ENCODE measurements around the gene CH25H.
"Not testable (repeated sequence)": the region's sequence is repeated elsewhere in the genome, so short reads cannot be mapped to it uniquely, and the experiment has no call there.

The CH25H gene

GRCh38 chr10:89184638-89185037 is 22.5 kb downstream of the CH25H start:
- Histone ChIP-seq H3K9me3 (ENCODE audit: low read length) (no peaks in the 10 kb centered on the region), H3K27ac (ENCODE audit: low read depth, low read length) (no peak overlapping the region), H3K36me3 (ENCODE audit: insufficient read depth, low read length) (no peaks in the 10 kb centered on the region), H3K9ac (ENCODE audit: low read length) (no peak overlapping the region), H3K27me3 (ENCODE audit: control insufficient read depth in 1 of 2, insufficient read depth in 2 of 2, low read length in 2 of 2) (no peaks in the 10 kb centered on the region), H3K4me1 (ENCODE audit: insufficient read depth, low read length) (peaks cover 6% of the 10 kb centered on the region), H3K4me3 (ENCODE audit: low read depth in 1 of 2, low read length in 2 of 2) (no peak overlapping the region)

- Histone ChIP-seq H3K4me1 (ENCODE audit: insufficient read depth, low read length) (peaks cover 6% of the 10 kb centered on the region), H3K27me3 (ENCODE audit: control insufficient read depth in 1 of 2, insufficient read depth in 2 of 2, low read length in 2 of 2) (no peaks in the 10 kb centered on the region)
Observed at GRCh38 chr10:89183571-89183970, 23.5 kb downstream of the CH25H start.

DNA sequence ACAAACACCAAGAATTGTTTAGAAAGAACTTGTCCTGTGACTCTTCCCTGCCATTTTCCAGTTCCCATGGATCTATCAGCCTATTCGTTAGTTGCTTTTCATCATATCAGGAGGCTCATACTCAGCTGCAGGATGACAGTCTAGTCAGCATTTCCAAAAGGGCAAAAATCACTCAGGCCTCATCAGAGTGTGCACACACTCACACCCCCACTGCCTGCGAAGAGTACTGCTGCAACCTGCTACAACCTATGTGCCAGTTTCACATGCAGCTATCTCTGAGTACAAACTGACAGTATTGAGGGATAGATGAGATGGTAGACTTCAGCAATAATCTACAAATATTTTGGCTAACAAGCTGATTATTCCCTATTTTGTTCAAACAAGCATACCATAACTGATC is 24.2 kb downstream of the CH25H start:
- peaks cover 6% of the 10 kb centered on the region for H3K4me1 ChIP-seq (ENCODE audit: insufficient read depth, low read length)

More at GRCh38 chr10:89183571-89183970, 23.5 kb downstream of the CH25H start:
- no peak overlapping the region for H3K9ac ChIP-seq (ENCODE audit: low read length)
- no peak overlapping the region for H3K4me3 ChIP-seq (ENCODE audit: low read depth in 1 of 2, low read length in 2 of 2)
- no peaks in the 10 kb centered on the region for H3K9me3 ChIP-seq (ENCODE audit: low read length)
- H3K27ac ChIP-seq (ENCODE audit: low read depth, low read length), result no peak overlapping the region
- no peaks in the 10 kb centered on the region for H3K36me3 ChIP-seq (ENCODE audit: insufficient read depth, low read length)

DNA sequence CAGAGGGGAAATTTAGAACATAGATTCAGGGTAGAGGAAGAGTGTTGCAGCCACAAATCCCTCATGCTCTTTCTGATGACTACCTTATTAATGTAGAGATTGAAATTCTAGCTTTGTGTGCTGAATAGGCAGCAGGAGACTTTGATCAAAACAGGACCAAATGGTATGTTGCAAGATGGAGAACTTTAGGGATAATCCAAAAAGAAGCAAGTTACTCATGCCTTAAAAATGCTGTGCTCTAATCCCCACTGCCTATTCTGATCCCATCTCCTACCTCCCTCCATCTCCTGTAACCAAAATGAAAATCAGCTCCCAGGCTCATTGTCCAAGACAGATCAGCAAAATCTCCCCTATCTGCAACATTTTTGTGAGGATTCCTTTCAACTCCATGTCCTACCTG is 31.3 kb downstream of the CH25H start:
- Histone ChIP-seq H3K36me3 (ENCODE audit: insufficient read depth, low read length) (no peaks in the 10 kb centered on the region), H3K9ac (ENCODE audit: low read length) (no peak overlapping the region), H3K27ac (ENCODE audit: low read depth, low read length) (no peak overlapping the region), H3K4me3 (ENCODE audit: low read depth in 1 of 2, low read length in 2 of 2) (no peak overlapping the region), H3K9me3 (ENCODE audit: low read length) (no peaks in the 10 kb centered on the region), H3K27me3 (ENCODE audit: control insufficient read depth in 1 of 2, insufficient read depth in 2 of 2, low read length in 2 of 2) (no peaks in the 10 kb centered on the region), H3K4me1 (ENCODE audit: insufficient read depth, low read length) (no peaks in the 10 kb centered on the region)

More for the DNA sequence above, 24.2 kb downstream of the CH25H start:
- Histone ChIP-seq H3K9me3 (ENCODE audit: low read length) (no peaks in the 10 kb centered on the region), H3K36me3 (ENCODE audit: insufficient read depth, low read length) (no peaks in the 10 kb centered on the region), H3K27me3 (ENCODE audit: control insufficient read depth in 1 of 2, insufficient read depth in 2 of 2, low read length in 2 of 2) (no peaks in the 10 kb centered on the region), H3K4me3 (ENCODE audit: low read depth in 1 of 2, low read length in 2 of 2) (no peak overlapping the region), H3K9ac (ENCODE audit: low read length) (no peak overlapping the region), H3K27ac (ENCODE audit: low read depth, low read length) (no peak overlapping the region)

- Histone ChIP-seq H3K9ac (ENCODE audit: low read length) (no peak overlapping the region), H3K9me3 (ENCODE audit: low read length) (no peaks in the 10 kb centered on the region), H3K4me3 (ENCODE audit: low read depth in 1 of 2, low read length in 2 of 2) (no peak overlapping the region), H3K4me1 (ENCODE audit: insufficient read depth, low read length) (no peaks in the 10 kb centered on the region), H3K27ac (ENCODE audit: low read depth, low read length) (no peak overlapping the region), H3K27me3 (ENCODE audit: control insufficient read depth in 1 of 2, insufficient read depth in 2 of 2, low read length in 2 of 2) (no peaks in the 10 kb centered on the region), H3K36me3 (ENCODE audit: insufficient read depth, low read length) (no peaks in the 10 kb centered on the region)
Observed at GRCh38 chr10:89173075-89173474, 34.0 kb downstream of the CH25H start.

DNA sequence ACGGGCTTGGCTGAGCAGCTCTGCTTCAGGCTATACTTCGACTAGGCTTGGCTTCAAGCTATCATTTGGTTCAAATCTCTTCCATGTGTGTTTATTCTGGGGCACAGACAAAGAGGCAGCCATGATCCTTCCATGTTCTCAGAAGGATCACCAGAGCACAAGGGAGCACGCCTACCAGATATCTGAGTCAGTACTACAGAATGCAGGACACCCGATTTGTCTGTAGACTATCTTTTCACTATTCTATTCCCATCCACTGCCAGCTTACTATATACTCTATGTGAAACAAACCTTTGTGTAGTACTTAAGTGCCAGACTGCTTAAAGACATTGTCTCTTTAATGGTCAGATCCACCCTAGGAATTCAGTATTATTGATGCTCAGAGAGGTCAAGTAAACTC is 35.1 kb downstream of the CH25H start:
- Histone ChIP-seq H3K27me3 (ENCODE audit: control insufficient read depth in 1 of 2, insufficient read depth in 2 of 2, low read length in 2 of 2) (no peaks in the 10 kb centered on the region), H3K9ac (ENCODE audit: low read length) (no peak overlapping the region), H3K27ac (ENCODE audit: low read depth, low read length) (no peak overlapping the region), H3K4me3 (ENCODE audit: low read depth in 1 of 2, low read length in 2 of 2) (no peak overlapping the region), H3K9me3 (ENCODE audit: low read length) (no peaks in the 10 kb centered on the region), H3K4me1 (ENCODE audit: insufficient read depth, low read length) (no peaks in the 10 kb centered on the region), H3K36me3 (ENCODE audit: insufficient read depth, low read length) (no peaks in the 10 kb centered on the region)

- H3K4me3 ChIP-seq (ENCODE audit: low read depth in 1 of 2, low read length in 2 of 2), result no peak overlapping the region
- no peaks in the 10 kb centered on the region for H3K36me3 ChIP-seq (ENCODE audit: insufficient read depth, low read length)
- H3K9ac ChIP-seq (ENCODE audit: low read length), result no peak overlapping the region
- H3K27ac ChIP-seq (ENCODE audit: low read depth, low read length), result no peak overlapping the region
- no peaks in the 10 kb centered on the region for H3K27me3 ChIP-seq (ENCODE audit: control insufficient read depth in 1 of 2, insufficient read depth in 2 of 2, low read length in 2 of 2)
- no peaks in the 10 kb centered on the region for H3K9me3 ChIP-seq (ENCODE audit: low read length)
- no peaks in the 10 kb centered on the region for H3K4me1 ChIP-seq (ENCODE audit: insufficient read depth, low read length)
Observed at GRCh38 chr10:89171263-89171872, 35.7 kb downstream of the CH25H start.

DNA sequence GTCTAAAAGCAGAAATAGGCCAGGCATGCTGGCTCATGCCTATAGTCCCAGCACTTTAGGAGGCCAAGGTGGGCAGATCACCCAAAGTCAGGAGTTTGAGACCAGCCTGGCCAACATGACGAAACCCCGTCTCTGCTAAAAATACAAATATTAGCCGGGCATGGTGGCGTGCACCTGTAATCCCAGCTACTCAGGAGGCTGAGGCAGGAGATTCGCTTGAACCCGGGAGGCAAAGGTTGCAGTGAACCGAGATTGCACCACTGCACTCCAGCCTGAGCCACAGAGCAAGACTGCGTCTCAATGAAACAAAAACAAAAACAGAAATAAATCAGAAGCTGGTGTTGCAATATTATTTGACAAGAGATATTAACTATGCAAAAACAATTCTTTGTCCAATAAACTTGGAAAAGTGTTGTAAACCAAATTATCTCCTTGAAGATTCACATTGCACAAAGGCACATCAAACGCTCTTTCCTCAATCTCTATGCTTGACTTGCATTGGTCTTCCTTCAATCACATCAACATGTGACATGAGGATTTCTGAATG is 38.7 kb downstream of the CH25H start:
- H3K4me3 ChIP-seq (ENCODE audit: low read depth in 1 of 2, low read length in 2 of 2); H3K27ac ChIP-seq (ENCODE audit: low read depth, low read length); H3K9ac ChIP-seq (ENCODE audit: low read length): not testable (repeated sequence)

DNA sequence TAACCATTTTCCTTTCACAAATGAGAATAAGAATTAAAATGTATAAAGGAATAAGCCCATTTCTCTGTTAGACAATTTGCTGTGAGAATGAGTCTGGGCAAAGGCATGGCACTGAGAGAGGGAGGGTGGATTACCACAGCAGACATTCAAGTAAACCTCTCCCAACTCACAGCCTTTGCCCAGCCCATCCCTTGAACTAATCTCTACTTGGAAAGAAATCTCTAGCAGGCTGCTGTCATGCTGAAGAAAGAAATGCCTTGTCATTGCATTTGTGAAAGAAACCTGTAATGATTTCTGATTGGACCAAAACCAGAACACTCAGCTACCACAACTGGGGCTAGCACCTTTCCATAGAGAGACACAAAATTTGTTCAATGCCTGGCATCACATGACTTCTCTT is 39.2 kb downstream of the CH25H start:
- no peak overlapping the region for H3K4me3 ChIP-seq (ENCODE audit: low read depth in 1 of 2, low read length in 2 of 2)
- no peaks in the 10 kb centered on the region for H3K27me3 ChIP-seq (ENCODE audit: control insufficient read depth in 1 of 2, insufficient read depth in 2 of 2, low read length in 2 of 2)
- no peaks in the 10 kb centered on the region for H3K4me1 ChIP-seq (ENCODE audit: insufficient read depth, low read length)
- no peak overlapping the region for H3K27ac ChIP-seq (ENCODE audit: low read depth, low read length)
- no peaks in the 10 kb centered on the region for H3K9me3 ChIP-seq (ENCODE audit: low read length)
- no peaks in the 10 kb centered on the region for H3K36me3 ChIP-seq (ENCODE audit: insufficient read depth, low read length)
- no peak overlapping the region for H3K9ac ChIP-seq (ENCODE audit: low read length)

More for the DNA sequence above, 38.7 kb downstream of the CH25H start:
- H3K27me3 ChIP-seq (ENCODE audit: control insufficient read depth in 1 of 2, insufficient read depth in 2 of 2, low read length in 2 of 2); H3K36me3 ChIP-seq (ENCODE audit: insufficient read depth, low read length); H3K4me1 ChIP-seq (ENCODE audit: insufficient read depth, low read length); H3K9me3 ChIP-seq (ENCODE audit: low read length): not testable (repeated sequence)

DNA sequence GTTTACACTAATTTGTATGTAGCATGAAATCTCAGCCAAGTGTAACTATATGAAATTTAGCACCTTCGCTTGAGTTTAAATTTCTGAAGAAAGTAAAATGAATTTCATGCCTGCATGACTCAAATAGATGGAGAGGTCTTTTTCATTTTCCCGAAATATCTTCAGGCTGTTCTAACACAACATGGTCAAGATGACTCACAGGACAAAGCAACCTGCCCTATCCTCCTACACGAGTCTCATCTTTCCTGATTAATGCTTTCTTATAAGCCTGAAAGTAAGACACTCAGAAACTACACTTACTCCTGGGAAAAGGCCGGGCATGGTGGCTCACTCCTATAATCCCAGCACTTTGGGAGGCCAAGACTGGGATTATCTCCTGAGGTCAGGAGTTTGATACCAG is 41.2 kb downstream of the CH25H start:
- Histone ChIP-seq H3K27ac (ENCODE audit: low read depth, low read length) (no peak overlapping the region), H3K4me1 (ENCODE audit: insufficient read depth, low read length) (no peaks in the 10 kb centered on the region), H3K9me3 (ENCODE audit: low read length) (no peaks in the 10 kb centered on the region), H3K27me3 (ENCODE audit: control insufficient read depth in 1 of 2, insufficient read depth in 2 of 2, low read length in 2 of 2) (no peaks in the 10 kb centered on the region), H3K9ac (ENCODE audit: low read length) (no peak overlapping the region), H3K4me3 (ENCODE audit: low read depth in 1 of 2, low read length in 2 of 2) (no peak overlapping the region), H3K36me3 (ENCODE audit: insufficient read depth, low read length) (no peaks in the 10 kb centered on the region)

DNA sequence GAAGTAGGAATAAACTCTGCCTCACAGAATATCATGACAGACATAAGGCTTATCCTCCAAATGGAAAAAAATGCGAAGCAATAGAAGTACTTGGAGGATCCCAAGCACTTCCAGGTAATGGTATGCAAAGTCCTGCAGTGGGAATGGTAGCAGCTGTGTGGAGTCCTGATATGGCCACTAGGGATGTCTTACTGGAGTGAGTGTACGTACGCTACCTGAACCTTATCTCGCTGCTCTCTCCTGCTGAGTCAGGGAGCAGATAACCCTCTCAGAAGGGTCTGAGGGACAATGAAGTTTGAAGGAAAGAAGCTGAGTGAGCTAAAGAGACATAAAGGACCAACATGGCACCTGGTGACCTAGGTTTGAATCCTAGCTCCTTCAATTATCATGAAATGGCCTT is 42.2 kb downstream of the CH25H start:
- Histone ChIP-seq H3K9ac (ENCODE audit: low read length) (no peak overlapping the region), H3K36me3 (ENCODE audit: insufficient read depth, low read length) (no peaks in the 10 kb centered on the region), H3K9me3 (ENCODE audit: low read length) (no peaks in the 10 kb centered on the region), H3K27me3 (ENCODE audit: control insufficient read depth in 1 of 2, insufficient read depth in 2 of 2, low read length in 2 of 2) (no peaks in the 10 kb centered on the region), H3K4me1 (ENCODE audit: insufficient read depth, low read length) (no peaks in the 10 kb centered on the region), H3K27ac (ENCODE audit: low read depth, low read length) (no peak overlapping the region), H3K4me3 (ENCODE audit: low read depth in 1 of 2, low read length in 2 of 2) (no peak overlapping the region)

DNA sequence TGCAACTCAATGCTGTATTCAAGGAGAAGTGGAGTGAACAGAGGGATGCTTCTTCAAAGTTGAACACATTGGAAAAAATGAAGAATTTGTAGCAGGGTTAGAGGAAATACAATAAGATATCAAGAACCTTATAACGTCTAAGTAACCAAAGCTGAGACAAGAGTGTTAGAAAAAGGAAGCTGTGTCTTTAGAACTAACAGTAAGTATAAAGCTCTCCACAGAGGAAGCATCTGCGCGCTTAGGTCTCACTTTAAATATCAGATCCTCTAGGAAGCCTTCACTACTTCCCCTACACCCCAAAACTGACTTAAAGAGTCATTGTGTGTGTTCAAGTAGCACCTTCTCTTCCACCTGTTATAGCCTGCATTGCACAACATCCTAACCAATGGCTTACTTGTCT is 43.0 kb downstream of the CH25H start:
- H3K4me1 ChIP-seq (ENCODE audit: insufficient read depth, low read length), result no peaks in the 10 kb centered on the region
- H3K36me3 ChIP-seq (ENCODE audit: insufficient read depth, low read length), result no peaks in the 10 kb centered on the region
- no peak overlapping the region for H3K27ac ChIP-seq (ENCODE audit: low read depth, low read length)
- H3K9me3 ChIP-seq (ENCODE audit: low read length), result no peaks in the 10 kb centered on the region
- peak overlapping the region in 1 of 2 donors; percentile 2 for H3K4me3 ChIP-seq (ENCODE audit: low read depth in 1 of 2, low read length in 2 of 2)
- no peak overlapping the region for H3K9ac ChIP-seq (ENCODE audit: low read length)
- H3K27me3 ChIP-seq (ENCODE audit: control insufficient read depth in 1 of 2, insufficient read depth in 2 of 2, low read length in 2 of 2), result no peaks in the 10 kb centered on the region
